K562 (cell line): ENCODE results near the gene VARS1. TPM values are rescaled to one million over a fixed set of nuclear protein-coding genes. Genes with fewer than 3 reads are reported as not detected.

Source experiments
- BCLAF1 ChIP-seq, 2 experiments: fragments of 450-650 bp in 1 of 2; IDR thresholded peaks; 2 replicates each; pipeline ENCODE4 v1.6.1; 2011 to 2017; ENCODE audit warnings: low read depth in 2 of 2, antibody characterized with exemption in 1 of 2, borderline replicate concordance in 1 of 2, low read length in 1 of 2, mild to moderate bottlenecking in 1 of 2, mixed read lengths in 1 of 2; ENCODE audit not compliant: control insufficient read depth in 1 of 2
- BDP1 ChIP-seq: IDR thresholded peaks from 3 replicates; pipeline ENCODE4 v1.6.1; 2011; ENCODE audit not compliant: insufficient read length, insufficient read depth
- BRF2 ChIP-seq: IDR thresholded peaks from 3 replicates; pipeline ENCODE4 v1.6.1; 2011; ENCODE audit warnings: borderline replicate concordance, mild to moderate bottlenecking; ENCODE audit not compliant: insufficient read length, insufficient read depth
- C11orf30 ChIP-seq: fragments of 450-650 bp; IDR thresholded peaks from 2 replicates; pipeline ENCODE4 v1.6.1; 2016; ENCODE audit warnings: low read depth, mild to moderate bottlenecking
- CC2D1A ChIP-seq: fragments of 450-650 bp; IDR thresholded peaks from 2 replicates; pipeline ENCODE4 v1.6.1; 2017; ENCODE audit warnings: mild to moderate bottlenecking
- CCNT2 ChIP-seq: IDR thresholded peaks from 2 replicates; pipeline ENCODE4 v1.6.1; 2011; ENCODE audit warnings: borderline replicate concordance, low read depth, mild to moderate bottlenecking, moderate library complexity, mixed read lengths, low read length; ENCODE audit not compliant: insufficient read length; ENCODE audit errors: extremely low read depth
- CTBP1 ChIP-seq: fragments of 450-650 bp; IDR thresholded peaks from 2 replicates; pipeline ENCODE4 v1.6.1; 2016; ENCODE audit warnings: borderline replicate concordance
- GTF2F1 ChIP-seq: IDR thresholded peaks from 2 replicates; pipeline ENCODE4 v1.6.1; 2011; ENCODE audit warnings: low read depth, low read length, improper control_type of control experiment
- ID3 ChIP-seq, 2 experiments: fragments of 250-450 bp in 1 of 2; fragments of 450-650 bp in 1 of 2; sonication (Bioruptor Pico) in 1 of 2; IDR thresholded peaks; 2 replicates each; pipeline versions ENCODE4 v1.6.1 to v1.8.0; 2016 to 2021; ENCODE audit warnings: mild to moderate bottlenecking in 2 of 2, moderate library complexity in 2 of 2, missing compliant biosample characterization in 1 of 2, missing genetic modification characterization in 1 of 2
- KDM5B ChIP-seq: fragments of 200-600 bp; sonication (generic); IDR thresholded peaks from 2 replicates; pipeline ENCODE4 v1.6.1; 2012; ENCODE audit warnings: low read depth, mild to moderate bottlenecking, moderate library complexity, low read length, control low read depth, inconsistent platforms; ENCODE audit not compliant: insufficient replicate concordance
- MECOM ChIP-seq: fragments of 250-450 bp; sonication (Bioruptor Pico); IDR thresholded peaks from 2 replicates; pipeline ENCODE4 v1.8.0; 2022; ENCODE audit warnings: inconsistent platforms
- NFE2 ChIP-seq: IDR thresholded peaks from 2 replicates; pipeline ENCODE4 v1.6.1; 2014; ENCODE audit warnings: antibody characterized with exemption, low read depth
- OTX1 ChIP-seq: fragments of 450-650 bp; formaldehyde crosslinking; IDR thresholded peaks from 2 replicates; pipeline ENCODE4 v1.4.0; 2022; ENCODE audit warnings: mild to moderate bottlenecking
- PHB2 ChIP-seq: fragments of 450-650 bp; IDR thresholded peaks from 2 replicates; pipeline ENCODE4 v1.6.1; 2017; ENCODE audit warnings: low read depth
- RFX1 ChIP-seq: fragments of 450-650 bp; IDR thresholded peaks from 2 replicates; pipeline ENCODE4 v1.6.1; 2016; ENCODE audit warnings: mild to moderate bottlenecking, moderate library complexity
- SMAD2 ChIP-seq: fragments of 150-350 bp; IDR thresholded peaks from 2 replicates; pipeline ENCODE4 v1.6.1; 2014; ENCODE audit warnings: low read depth, mild to moderate bottlenecking, low read length
- TGIF2 ChIP-seq: sonication (generic); formaldehyde crosslinking; IDR thresholded peaks from 2 replicates; pipeline ENCODE4 v1.8.1; 2022; ENCODE audit warnings: mild to moderate bottlenecking, missing genetic modification reagents, moderate library complexity
- ZC3H11A ChIP-seq: IDR thresholded peaks from 2 replicates; pipeline ENCODE4 v1.6.1; 2012; ENCODE audit warnings: low read depth, low read length, improper control_type of control experiment
- ZC3H4 ChIP-seq: sonication (generic); formaldehyde crosslinking; IDR thresholded peaks from 2 replicates; pipeline ENCODE4 v1.9.0; 2021; ENCODE audit warnings: missing genetic modification reagents, borderline replicate concordance
- ZNF263 ChIP-seq: sonication (generic); formaldehyde crosslinking; IDR thresholded peaks from 2 replicates; pipeline ENCODE4 v1.8.0; 2022; ENCODE audit warnings: mild to moderate bottlenecking, missing genetic modification reagents, borderline replicate concordance
- ZNF449 ChIP-seq: fragments of 250-450 bp; sonication (Bioruptor Pico); IDR thresholded peaks from 2 replicates; pipeline ENCODE4 v1.8.0; 2022; ENCODE audit warnings: moderate library complexity, mild to moderate bottlenecking, inconsistent platforms
- ZNF668 ChIP-seq: fragments of 250-450 bp; sonication (Bioruptor Pico); IDR thresholded peaks from 2 replicates; pipeline ENCODE4 v1.8.0; 2022; ENCODE audit warnings: mild to moderate bottlenecking, inconsistent platforms
- polyA plus RNA-seq, 8 experiments: library from polyadenylated mRNA; depleted of rRNA in 4 of 8; stranded (reverse) in 5 of 8; unstranded in 3 of 8; fragments of >200 nt; fragmentation: Nextera tagmentation in 2 of 8; fragmentation: Illumina TruSeq in 1 of 8; extraction: Ambion mirVana in 2 of 8; extraction: Trizol in 1 of 8; gene quantifications; 2 replicates each; pipeline versions ENCODE4 v1.2.1 to v1.2.3, GENCODE V29; 2011 to 2014; ENCODE audit warnings: inconsistent platforms in 1 of 8, missing spikeins in 1 of 8
- total RNA-seq, 7 experiments: library from RNA; depleted of rRNA in 6 of 7; stranded (reverse); fragments of >200 nt in 6 of 7; fragmentation: Illumina TruSeq in 2 of 7; extraction: Trizol in 2 of 7; gene quantifications; 2 replicates each; pipeline versions ENCODE4 v1.2.1 to v1.2.3, GENCODE V29; 2011 to 2021; ENCODE audit warnings: low replicate concordance in 1 of 7

VARS1 gene
- total and polyA plus RNA-seq, 9 of the 15 experiments (the other 6 are each of a cell fraction or from before 2014, with no cell fraction given) = 2.9 to 488 (median 130) TPM

GRCh38 chr6:31769684-31770371, 25.7 kb downstream of the VARS1 start (continued):
- no peak for TF ChIP-seq ID3 (CRISPR knock-in tag; IDR thresholded peaks at IDR 0.05)
- TF ChIP-seq ID3 (tag; IDR thresholded peaks at IDR 0.05) = peak; percentile 71; the same call in 1 of the 2 replicates
- TF ChIP-seq SMAD2 = no peak
- TF ChIP-seq BDP1 = no peak
- no peak for TF ChIP-seq ZC3H4 (CRISPR knock-in tag)
- no peak for TF ChIP-seq BRF2
- no peak; the same call in 1 of the 2 replicates for TF ChIP-seq PHB2
- no peak for TF ChIP-seq KDM5B
- no peak for TF ChIP-seq ZNF263 (CRISPR knock-in tag)
- peak; percentile 95 for TF ChIP-seq CTBP1
- peak; percentile 31; the same call in 1 of the 2 replicates for TF ChIP-seq GTF2F1
- TF ChIP-seq ZNF668 = 0 out of 2 replicates have a peak, but pooled peaks have one; percentile 53
- TF ChIP-seq C11orf30 = no peak
- 0 out of 4 replicates have a peak, but pooled peaks of 1 of the 2 experiments have one; percentile 57 for TF ChIP-seq BCLAF1 (IDR thresholded peaks at IDR 0.05; ENCODE audit: borderline replicate concordance in 1 of 2, control insufficient read depth in 1 of 2, low read depth in 2 of 2, low read length in 1 of 2)
- no peak for TF ChIP-seq MECOM (CRISPR knock-in tag)
- TF ChIP-seq CC2D1A = peak; percentile 96
- no peak for TF ChIP-seq TGIF2 (CRISPR knock-in tag)
- TF ChIP-seq CCNT2 = peak; percentile 22
- 0 out of 2 replicates have a peak, but pooled peaks have one; percentile 12 for TF ChIP-seq NFE2
- peak; percentile 92 for TF ChIP-seq OTX1
- TF ChIP-seq RFX1 = no peak
- no peak for TF ChIP-seq ZNF449 (CRISPR knock-in tag)
- TF ChIP-seq ZC3H11A = no peak
